CD1c-positive myeloid dendritic cell (primary cell): ENCODE results near the gene OSBPL9.
A peak's percentile ranks its signal among the peaks of the same experiment; 100 is the strongest.
"Not testable (repeated sequence)": the region's sequence is repeated elsewhere in the genome, so short reads cannot be mapped to it uniquely, and the experiment has no call there.

Experiments
- DNase-seq: peaks from one replicate; pipeline ENCODE4 v3.0.0-alpha.2; 2016; ENCODE audit errors: extremely low spot score

The OSBPL9 gene

DNA sequence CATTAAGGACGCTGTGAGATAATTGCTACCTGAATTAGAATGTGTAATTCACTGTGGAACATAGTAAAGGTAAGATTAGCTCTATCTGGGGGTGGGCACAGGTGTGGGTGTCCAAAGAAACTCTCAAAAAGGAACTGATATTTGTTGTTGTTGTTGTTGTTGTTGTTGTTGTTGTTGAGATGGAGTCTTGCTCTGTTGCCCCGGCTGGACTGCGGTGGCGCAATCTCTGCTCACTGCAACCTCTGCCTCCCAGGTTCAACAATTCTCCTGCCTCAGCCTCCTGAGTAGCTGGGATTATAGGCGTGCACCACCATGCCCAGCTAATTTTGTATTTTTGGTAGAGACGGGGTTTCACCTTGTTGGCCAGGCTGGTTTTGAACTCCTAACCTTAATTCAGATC is 6.8 kb upstream of the OSBPL9 start:
- DNase-seq = not testable (repeated sequence)

DNA sequence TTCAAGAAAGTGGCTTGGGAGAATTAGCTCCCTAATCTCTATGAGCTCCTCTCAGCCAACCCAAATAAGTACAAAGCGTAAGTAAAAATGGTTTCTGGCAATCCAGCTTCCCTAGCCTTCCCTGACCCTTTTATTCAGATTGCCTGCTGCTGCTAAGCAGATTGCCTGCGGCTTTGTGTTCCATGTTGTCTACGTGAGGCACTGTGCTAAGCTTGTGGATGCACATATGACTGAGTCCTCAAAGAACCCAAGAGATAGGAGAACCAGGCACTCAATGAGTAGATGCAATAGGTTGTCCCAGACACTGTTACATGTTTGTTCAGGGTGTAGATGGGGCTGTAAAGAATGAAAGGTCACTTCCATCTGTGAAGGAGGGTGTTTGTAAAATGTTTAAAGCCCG is 6.3 kb upstream of the OSBPL9 start:
- no peak for DNase-seq

DNA sequence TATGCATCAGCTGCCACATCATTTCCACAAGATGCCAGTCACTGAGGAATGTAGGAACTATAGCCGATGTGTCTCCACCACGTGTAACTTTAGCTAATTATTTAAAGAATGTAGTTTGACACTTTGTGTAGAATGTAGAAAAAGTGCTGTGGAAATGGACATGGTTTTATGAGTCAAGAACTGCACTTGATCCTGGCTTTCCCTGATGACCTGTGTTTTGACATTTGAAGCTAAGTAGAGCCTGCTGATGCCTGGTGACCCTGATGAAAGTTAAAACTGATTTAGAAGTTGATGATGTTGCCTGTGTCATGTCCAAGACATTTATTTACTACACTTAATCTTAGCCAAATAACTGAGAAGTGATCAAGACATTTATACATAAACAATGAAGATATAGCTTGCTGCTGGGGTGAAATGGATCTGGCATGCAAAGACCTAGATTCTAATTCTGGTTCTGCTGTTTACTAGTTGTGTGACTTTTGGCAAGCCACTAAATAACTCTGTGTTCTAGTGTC is 4.4 kb upstream of the OSBPL9 start:
- DNase-seq = no peak

DNA sequence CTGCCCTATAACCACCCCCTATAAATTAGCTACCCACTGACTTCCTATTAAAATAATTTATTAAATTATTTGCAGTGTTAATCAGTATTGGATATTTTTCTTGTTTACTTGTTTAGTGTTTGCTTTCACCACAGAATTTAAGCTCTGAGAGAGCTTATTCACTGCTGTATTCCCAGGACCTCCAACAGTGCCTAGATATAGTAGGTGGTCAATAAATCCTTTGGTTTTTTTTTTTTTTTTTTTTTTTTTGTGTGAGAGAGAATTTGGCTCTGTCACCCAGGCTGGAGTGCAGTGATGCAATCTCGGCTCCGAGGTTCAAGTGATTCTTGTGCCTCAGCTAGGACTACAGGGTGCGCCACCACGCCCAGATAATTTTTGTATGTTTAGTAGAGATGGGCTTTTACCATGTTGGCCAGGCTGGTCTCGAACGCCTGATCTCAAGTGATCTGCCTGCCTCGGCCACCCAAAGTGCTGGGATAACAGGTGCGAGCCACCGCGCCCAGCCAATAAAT is 1.1 kb upstream of the OSBPL9 start:
- DNase-seq = no peak

DNA sequence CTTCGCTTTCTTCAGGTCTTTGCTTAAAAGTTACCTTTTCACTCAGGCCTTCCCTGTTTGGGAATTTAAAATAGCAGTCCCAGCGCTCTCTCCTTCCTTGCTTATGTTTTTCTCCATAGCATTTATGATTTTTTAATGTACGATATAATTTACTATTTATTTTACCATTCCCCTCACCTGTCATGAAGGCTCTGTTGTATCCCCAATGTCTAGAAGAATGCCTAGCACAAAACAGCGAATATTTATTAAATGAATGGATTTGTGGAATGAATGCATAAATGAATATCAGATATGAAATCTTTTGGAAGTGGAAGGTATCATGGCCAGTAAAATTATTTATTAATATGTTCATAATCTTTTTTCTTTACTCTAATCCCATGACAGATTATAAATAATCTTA is 402 bp upstream of the OSBPL9 start:
- DNase-seq = no peak

DNA sequence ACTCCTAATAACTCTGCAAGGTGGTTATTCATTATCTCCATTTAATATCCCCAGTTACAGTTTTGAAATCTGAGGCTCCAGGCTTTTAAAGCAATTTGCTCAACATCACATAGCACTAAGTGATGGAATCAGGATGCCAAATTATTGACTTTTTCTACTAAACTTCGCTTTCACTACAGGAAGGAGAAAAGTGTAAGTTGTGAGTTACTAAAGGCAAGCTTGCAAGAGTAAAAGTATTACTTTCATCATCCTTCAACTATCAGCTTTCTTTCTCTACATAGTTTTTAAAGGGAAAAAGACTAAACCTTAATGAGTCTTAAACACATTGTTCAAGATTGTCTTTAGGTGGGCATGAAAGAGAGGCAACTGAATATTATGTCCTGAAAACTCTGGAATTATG is 1.8 kb downstream of the OSBPL9 start:
- DNase-seq = no peak

DNA sequence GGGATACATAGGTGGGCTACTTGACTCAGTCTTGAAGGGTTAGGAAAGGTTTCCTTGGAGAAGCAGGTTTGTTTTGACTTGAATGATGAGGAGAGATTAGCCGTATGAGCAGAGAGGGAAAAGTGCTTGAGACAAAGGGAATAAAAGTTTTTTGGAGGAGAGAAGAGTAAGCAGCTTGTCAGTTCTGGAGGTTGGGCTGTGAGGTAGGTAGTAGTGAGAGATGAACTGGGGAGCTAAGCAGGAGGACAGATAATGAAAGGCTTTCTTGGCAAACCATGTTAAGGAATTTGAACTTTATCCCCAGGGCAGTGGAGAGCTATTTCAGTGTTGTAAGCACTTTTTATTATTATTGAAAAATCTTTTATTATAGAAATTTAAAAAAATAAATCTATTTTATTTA is 3.6 kb downstream of the OSBPL9 start:
- no peak for DNase-seq

DNA sequence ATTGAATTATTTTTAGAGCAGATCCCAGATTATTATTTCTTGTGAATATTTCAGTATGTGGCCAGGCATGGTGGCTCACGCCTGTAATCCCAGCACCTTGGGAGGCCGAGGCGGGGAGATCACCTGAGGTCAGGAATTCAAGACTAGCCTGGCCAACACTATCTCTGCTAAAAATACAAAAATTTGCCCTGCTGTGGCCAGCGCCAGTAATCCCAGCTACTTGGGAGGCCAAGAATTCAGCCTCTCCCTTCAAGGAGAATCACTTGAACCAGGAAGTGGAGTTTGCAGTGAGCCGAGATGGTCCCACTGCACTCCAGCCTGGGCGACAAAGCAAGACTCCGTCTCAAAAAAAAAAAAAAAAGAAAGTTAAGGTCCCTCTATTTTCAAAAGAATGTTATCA is 4.3 kb downstream of the OSBPL9 start:
- DNase-seq = no peak

DNA sequence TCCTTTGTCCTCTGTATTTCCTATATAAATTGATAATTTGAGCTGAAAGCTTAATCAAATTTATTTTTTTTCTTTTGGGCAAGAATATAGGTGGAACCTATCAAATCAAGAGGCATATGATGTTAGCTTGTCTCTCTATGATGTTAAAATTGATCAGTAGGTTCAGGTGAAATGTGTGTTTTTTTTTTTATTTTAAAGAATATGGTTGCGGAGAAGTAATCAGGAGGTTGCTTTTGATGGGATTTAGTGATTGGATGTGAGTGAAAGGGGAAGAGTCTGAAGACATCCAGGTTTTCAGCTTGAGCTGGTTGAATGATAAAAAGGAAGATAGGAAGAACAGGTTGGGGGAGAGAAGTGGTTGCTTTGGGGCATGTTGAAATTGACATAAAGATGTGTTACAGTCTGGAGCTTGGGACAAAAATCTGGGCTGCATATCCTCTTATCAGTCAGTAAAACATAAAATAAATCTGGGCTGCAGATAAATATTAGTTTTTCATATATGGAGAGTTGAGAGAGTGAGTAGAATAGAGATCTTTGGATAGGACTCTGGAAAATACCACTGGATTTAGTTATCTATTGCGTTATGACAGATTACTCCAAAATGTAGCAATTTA is 5.1 kb downstream of the OSBPL9 start:
- DNase-seq = no peak

DNA sequence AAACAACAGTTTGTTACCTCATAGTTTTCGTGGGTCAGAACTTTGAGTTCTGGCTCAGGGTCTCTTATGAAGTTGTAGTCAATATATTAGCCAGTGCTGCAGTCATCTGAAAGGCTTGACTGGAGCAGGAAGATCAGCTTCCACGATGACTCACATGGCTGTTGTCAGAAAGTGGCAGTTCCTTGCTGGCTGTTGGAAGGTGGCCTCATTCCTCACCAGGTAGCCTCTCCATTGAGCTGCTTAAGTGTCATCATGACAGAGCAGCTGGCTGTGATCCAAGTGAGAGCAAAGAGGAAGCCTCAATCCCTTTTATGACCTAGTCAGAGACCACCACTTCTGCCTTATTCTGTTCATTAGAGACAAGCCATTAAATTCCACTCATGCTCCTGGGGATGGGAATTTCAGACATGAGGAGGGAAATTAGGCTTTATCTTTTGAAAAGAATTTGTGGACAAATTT is 5.6 kb downstream of the OSBPL9 start:
- DNase-seq = peak; percentile 49

DNA sequence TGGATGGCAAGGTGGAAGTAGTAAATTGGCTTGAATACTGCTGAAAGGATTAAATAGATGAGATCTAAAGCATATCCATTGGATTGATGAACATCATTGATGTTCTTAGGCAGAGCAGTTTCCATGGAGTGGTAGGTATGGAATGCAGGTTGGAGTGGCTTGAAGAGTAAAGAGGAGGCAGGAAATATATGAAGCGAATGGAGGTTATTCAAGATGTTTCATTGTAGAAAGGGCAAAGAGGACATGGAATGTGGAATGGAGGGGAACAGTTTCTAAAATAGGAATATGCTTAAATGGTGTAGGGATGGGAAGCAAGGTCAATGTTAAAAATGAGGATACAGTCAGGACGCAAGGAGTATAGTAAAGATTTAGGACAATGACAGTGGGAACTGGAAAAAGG is 6.1 kb downstream of the OSBPL9 start:
- DNase-seq = no peak

DNA sequence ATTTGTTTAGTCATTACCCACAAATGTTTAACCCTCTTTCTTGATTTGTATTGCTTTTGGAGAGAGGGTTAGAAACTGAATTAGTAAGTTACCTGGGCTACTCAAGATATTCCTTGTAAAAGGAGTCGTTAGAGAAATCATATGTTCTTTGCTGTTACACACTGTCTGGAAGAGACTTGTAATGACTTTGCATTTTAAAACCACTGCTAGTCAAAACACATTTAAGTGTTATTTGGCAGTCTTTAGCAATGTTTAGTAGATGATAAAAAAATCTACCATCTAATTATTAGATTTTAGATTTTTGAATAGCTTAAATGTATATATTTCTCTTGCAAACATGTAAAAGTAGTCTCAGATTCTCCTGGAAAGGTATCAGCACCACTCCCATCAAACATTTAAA is 6.6 kb downstream of the OSBPL9 start:
- DNase-seq = no peak

DNA sequence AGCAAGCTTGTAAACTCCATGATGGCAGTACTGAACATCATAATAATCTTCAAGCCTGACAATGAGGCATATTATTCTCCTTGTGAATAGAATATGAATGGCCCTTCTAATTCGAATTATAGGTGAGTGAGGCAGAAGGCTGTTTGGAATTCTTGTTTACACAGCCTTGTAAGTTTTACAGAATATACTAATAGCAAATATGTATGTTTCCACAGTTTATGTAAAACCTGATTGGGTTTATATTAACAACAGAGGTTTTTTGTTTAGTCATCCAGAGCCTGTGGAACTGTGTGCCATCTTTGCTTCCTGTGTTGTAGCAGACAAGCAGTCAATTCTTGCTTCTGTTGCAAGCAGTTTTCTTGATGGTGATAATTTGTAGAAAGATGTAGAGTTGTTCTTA is 8.0 kb downstream of the OSBPL9 start:
- DNase-seq = no peak

DNA sequence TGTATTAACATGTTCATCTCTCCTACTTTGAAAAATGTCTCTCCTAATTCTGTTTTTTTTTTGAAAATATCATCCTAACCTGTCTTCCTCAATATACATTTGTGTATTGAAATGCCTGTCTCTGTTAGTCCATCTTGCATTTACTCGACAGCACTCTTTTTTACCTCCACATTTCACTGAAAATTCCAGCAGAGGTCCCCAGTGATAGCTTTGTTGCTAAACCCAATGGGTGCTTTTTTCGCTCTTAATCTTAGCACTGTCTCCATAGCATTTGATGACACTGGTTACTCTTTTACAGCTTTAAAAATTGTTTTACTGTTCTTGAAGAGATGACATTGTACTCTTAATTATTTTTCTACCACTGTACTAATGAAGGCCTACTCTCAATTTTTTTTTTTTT is 10.8 kb downstream of the OSBPL9 start:
- peak; percentile 30 for DNase-seq

DNA sequence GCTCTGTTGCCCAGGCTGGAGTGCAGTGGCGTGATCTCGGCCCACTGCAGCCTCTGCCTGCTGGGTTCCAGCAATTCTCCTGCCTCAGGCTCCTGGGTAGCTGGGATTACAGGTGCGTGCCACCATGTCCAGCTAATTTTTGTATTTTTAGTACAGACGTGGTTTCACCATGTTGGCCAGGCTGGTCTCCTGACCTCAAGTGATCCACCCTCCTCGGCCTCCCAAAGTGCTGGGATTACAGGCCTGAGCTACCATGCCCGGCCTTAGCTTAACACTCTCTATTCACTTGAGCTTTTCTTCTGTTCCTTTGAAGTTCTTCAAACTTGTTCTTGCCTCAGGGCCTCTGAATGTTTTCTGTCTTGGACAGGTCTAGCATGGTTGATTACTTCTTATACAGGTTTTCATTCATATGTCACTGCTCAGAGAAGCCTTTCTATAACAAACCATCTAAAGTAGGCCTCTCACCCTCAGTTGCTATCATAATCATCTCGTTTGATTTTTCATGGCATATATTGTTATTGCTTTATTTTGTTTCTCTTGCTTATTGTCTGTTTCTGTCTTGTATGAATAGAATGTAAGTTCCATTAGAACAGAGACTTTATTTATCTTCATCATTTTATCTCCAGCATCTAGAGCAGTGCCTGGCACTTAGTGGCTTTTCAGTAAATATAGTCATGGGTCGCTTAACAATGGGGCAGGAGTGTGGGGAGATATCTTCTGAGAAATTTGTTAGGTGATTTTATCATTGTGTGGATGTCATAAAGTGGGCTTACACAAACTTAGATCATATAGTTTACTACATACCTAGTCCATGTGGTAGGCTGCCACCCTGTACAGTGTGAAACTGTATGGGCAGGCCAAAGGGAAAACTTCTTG is 12.1 kb downstream of the OSBPL9 start:
- DNase-seq = no peak

DNA sequence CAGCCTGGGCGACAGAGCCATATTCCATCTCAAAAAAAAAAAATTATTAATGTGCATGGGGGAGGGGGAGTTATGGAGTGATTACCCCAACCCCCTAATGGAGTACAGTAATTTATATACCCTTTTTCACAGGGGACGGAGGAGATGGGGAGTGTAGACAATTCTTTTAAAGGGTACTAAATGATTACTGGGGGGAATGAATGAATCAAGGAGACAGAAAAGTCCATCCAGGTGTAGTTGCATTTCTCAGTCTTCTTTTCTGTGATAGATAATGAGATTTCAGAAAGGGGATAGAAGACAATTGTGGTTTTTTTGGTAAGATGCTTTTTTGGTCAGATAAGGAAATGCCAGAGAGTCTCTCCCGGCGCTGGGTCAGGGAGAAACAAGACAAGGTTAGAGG is 13.0 kb downstream of the OSBPL9 start:
- no peak for DNase-seq

DNA sequence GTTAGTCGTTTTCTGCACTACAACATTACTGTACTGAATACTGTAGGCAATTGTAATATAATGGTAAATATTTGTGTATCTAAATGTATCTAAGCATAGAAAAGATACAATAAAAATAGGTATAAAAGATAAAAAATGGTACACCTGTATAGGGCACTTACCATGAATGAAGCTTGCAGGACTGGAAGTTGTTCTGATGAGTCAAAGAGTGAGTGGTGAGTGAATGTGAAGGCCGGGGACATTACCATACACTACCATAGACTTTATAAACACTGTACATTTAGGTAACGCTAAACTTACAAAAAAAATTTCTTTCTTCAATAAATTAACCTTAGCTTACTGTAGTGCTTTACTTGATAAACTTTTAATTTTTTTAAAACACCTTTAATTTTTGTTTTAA is 13.5 kb downstream of the OSBPL9 start:
- no peak for DNase-seq

DNA sequence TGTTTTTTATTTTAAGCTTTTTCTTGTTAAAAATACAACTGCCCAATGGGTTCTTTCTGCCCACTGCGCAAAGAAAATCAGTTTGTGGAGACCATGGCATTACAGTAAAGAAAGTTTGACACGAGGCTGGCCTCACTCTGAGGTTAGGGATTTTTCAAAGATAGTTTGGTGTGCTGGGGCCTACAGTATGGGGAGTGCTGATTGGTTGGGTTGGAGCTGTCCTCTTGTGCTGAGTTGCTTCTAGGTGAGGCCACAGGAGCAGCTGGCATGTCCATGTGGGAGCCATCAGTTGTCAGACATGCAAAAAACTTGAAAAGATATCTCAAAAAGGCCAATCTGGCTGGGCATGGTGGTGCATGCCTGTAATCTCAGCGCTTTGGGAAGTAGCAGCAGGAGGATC is 14.0 kb downstream of the OSBPL9 start:
- no peak for DNase-seq

DNA sequence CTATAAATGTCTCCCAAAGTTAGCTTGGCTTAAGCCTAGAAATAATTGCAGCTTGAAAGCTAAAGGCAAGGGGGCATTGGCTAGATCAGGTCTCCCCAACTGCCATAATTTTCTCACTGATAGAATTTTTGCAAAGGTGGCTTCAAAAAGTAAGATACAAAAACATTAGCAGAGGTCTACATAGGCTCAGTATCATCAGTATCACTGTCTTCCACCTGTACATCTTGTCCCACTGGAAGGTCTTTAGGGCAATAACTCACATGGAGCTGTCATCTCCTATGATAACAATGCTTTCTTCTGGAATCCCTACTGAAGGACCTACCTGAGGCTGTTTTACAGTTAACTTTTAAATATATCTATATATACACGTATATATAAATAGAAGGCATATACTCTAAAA is 14.9 kb downstream of the OSBPL9 start:
- no peak for DNase-seq

DNA sequence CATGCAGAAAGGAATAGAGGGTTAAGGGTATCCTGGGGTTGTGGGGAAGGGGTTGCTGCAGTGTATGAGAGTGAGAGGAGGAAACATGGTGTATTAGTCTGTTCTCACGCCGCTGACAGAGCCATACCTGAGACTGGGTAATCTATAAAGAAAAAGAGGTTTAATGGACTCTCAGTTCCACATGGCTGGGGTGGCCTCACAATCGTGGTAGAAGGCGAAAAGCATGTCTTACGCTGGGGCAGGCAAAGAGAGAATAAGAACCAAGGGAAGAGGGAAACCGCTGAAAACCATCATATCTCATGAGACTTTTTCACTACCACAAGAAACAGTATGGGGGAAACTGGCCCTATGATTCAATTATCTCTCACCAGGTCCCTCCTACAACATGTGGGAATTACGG is 17.7 kb downstream of the OSBPL9 start:
- no peak for DNase-seq

DNA sequence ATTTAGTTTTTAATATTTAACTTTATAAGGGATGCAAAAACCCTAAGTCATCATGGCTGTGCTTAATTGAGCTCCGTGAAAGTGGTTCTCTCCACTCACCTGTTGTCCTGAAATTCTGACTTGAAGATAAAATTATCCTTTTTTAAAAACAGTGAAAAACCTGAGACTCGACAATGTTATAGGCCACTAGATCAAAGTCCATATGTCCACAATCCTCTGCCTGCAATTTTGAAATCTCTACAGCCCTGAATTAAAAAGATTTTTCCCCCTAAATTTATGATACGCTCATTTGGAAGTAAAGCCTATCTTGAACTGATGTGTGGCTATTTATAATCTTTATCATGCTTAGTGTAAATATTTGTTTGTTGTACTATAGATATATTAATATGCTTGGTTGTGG is 18.7 kb downstream of the OSBPL9 start:
- no peak for DNase-seq

DNA sequence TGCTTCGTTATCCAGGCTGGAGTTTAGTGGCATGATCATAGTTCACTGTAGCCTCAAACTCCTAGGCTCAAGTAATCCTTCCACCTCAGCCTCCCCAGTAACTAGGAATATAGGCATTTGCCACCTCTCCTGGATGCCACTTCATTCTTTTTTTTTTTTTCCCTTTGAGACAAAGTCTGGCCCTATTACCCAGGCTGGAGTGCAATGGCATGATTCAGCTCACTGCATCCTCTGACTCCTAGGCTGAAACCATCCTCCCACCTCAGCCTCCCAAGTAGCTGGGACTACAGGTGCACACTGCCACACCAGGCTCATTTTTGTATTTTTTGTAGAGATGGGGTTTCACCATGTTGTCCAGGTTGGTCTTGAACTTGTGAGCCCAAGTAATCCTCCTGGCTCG is 19.3 kb downstream of the OSBPL9 start:
- DNase-seq = no peak
